ENCODE measurements around the gene TMTC2. TPM values are rescaled to one million over a fixed set of nuclear protein-coding genes. Genes with fewer than 3 reads are reported as not detected.

TMTC2 gene
- total RNA-seq, 4 donors from 2014 or later, result 11.5 to 44.1 (median 16.0) TPM

DNA sequence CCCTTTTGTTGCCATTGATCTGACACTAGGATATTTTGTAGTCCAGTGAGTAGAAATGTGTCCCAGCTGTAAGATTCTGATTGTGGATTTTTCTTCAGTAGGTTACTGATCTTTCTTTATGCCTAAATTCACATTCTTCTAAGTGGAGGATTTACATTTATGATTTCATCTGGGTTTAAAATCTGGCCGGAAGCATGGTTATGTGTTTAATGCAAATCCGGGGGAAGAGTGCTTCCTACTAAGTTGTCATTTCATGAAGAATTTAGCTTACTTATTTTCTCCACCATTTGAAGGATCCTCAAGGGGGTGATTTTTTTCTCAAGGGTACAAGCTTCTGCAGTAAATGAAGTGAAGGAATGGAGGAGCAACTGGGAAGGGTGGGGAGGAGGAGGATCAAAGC is 96.7 kb downstream of the TMTC2 start:
- H3K36me3 ChIP-seq, result no peaks in the 10 kb centered on the region
- no peaks in the 10 kb centered on the region for H3K4me1 ChIP-seq
- intact Hi-C loops (cut with DNase I; ENCODE audit: low total_unique reads), result no loop called here
- H3K27ac ChIP-seq, result no peak overlapping the region
- DNase-seq, result no peak
- H3K4me3 ChIP-seq, result no peak overlapping the region
- no peaks in the 10 kb centered on the region for H3K9me3 ChIP-seq
- H3K27me3 ChIP-seq, result no peaks in the 10 kb centered on the region
- TF ChIP-seq POLR2A (IDR thresholded peaks at IDR 0.05), result no peak
- TF ChIP-seq, protein P1, sequence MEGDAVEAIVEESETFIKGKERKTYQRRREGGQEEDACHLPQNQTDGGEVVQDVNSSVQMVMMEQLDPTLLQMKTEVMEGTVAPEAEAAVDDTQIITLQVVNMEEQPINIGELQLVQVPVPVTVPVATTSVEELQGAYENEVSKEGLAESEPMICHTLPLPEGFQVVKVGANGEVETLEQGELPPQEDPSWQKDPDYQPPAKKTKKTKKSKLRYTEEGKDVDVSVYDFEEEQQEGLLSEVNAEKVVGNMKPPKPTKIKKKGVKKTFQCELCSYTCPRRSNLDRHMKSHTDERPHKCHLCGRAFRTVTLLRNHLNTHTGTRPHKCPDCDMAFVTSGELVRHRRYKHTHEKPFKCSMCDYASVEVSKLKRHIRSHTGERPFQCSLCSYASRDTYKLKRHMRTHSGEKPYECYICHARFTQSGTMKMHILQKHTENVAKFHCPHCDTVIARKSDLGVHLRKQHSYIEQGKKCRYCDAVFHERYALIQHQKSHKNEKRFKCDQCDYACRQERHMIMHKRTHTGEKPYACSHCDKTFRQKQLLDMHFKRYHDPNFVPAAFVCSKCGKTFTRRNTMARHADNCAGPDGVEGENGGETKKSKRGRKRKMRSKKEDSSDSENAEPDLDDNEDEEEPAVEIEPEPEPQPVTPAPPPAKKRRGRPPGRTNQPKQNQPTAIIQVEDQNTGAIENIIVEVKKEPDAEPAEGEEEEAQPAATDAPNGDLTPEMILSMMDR (IDR thresholded peaks at IDR 0.05), result no peak

DNA sequence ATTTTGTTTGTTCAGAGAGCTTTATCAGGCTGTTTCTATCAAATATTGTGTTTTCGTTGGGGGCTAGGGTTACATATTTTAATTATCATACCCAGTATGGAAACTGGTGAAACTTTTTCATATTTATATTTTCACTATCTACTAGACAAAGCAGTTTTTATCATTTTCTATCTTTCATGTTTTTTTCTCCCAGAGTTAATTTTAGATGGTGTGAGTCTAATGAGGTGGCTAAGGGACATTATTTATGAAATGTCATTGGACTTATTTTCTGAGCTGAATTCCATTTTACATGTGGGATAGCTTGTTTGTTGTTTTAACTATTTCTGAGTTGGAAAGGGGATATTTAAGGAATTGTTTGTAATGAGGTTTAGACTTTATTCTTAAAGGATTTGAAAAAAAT is 100.3 kb downstream of the TMTC2 start:
- intact Hi-C loops (cut with DNase I; ENCODE audit: low total_unique reads), result no loop called here
- no peaks in the 10 kb centered on the region for H3K4me1 ChIP-seq
- no peaks in the 10 kb centered on the region for H3K36me3 ChIP-seq
- no peaks in the 10 kb centered on the region for H3K27me3 ChIP-seq
- TF ChIP-seq, protein P1 (IDR thresholded peaks at IDR 0.05), result no peak
- TF ChIP-seq POLR2A (IDR thresholded peaks at IDR 0.05), result no peak
- H3K4me3 ChIP-seq, result no peak overlapping the region
- H3K9me3 ChIP-seq, result peaks cover 0 to 5% of the 10 kb centered on the region in 2 donors
- H3K27ac ChIP-seq, result no peak overlapping the region
- DNase-seq, result no peak

DNA sequence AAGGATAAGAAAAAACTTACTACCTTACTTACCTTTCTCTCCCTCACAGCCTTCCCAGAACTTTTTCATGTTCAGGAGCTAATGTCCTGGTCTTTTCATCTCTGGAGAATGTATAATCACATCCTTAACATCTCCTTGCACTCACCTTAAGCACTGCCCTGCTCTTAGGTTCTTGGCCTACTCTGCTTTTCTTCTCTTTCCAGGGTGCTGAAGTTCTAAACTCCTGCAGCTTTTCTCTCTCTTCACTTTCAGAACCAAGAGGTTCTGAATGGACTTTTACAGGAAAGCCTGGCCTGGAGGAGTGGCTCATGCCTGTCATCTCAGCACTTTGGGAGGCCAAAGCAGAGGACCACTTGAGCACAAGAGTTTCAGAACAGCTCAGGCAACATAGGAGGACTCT is 101.9 kb downstream of the TMTC2 start:
- Histone ChIP-seq H3K27ac (no peak overlapping the region), H3K4me1 (no peaks in the 10 kb centered on the region), H3K27me3 (no peaks in the 10 kb centered on the region), H3K4me3 (no peak overlapping the region), H3K9me3 (peaks cover 0 to 5% of the 10 kb centered on the region in 2 donors), H3K36me3 (no peaks in the 10 kb centered on the region)
- no peak for DNase-seq
- TF ChIP-seq, protein P1 (IDR thresholded peaks at IDR 0.05), result no peak
- TF ChIP-seq POLR2A (IDR thresholded peaks at IDR 0.05), result no peak
- intact Hi-C loops (cut with DNase I; ENCODE audit: low total_unique reads), result no loop called here

DNA sequence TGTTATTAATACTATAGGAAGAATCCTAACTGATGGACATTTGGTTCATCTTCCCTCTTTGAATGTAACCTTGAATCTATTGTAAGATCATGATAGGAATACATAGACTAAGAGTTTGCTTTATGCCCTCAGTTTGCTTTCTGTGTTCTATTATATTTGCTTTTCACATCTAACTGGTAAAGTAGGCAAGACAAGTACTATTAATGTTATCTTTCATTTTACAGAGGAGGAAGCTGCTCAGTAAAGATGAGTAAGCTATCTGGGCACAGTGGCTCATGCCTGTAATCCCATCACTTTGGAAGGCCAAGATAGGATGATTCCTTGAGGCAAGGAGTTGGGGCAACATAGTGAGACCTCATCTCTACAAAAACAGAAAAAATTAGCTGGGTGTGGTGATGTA is 103.0 kb downstream of the TMTC2 start:
- Histone ChIP-seq H3K4me1 (no peaks in the 10 kb centered on the region), H3K4me3 (no peak overlapping the region), H3K9me3 (peaks cover 0 to 5% of the 10 kb centered on the region in 2 donors), H3K27ac (no peak overlapping the region), H3K36me3 (no peaks in the 10 kb centered on the region), H3K27me3 (no peaks in the 10 kb centered on the region)
- intact Hi-C loops (cut with DNase I; ENCODE audit: low total_unique reads), result no loop called here
- DNase-seq, result no peak
- no peak for TF ChIP-seq POLR2A (IDR thresholded peaks at IDR 0.05)
- TF ChIP-seq, protein P1 (IDR thresholded peaks at IDR 0.05), result no peak

DNA sequence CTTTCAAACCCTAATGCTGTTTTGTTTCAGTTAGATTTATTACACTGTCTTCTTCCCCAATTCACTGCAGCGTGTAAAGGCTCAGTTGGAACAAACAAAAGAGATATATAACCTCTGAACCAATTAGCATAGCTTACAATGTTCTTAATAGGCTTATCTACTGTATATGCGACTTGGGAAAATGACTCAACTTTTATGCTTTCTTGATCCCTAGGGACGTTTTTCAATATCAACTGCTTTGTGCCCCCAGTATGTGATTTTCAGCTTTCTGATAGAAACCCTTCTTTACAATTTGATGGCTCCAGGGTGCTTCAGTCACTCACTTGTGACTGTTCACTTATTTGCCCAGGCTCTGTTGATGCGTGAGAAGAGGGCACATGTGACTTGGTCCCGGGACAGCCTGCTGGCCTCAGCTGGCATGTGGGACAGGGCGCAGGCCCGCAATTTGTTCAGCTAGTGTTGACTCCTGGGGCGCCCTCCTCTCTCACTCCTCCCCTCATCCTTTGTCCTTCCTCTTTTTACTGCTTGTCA is 107.1 kb downstream of the TMTC2 start:
- no peaks in the 10 kb centered on the region for H3K27me3 ChIP-seq
- TF ChIP-seq, protein P1 (IDR thresholded peaks at IDR 0.05), result no peak
- no peak for TF ChIP-seq POLR2A (IDR thresholded peaks at IDR 0.05)
- DNase-seq, result no peak
- H3K36me3 ChIP-seq, result no peaks in the 10 kb centered on the region
- H3K4me3 ChIP-seq, result no peak overlapping the region
- intact Hi-C loops (cut with DNase I; ENCODE audit: low total_unique reads), result no loop called here
- H3K4me1 ChIP-seq, result no peaks in the 10 kb centered on the region
- peaks cover 0 to 5% of the 10 kb centered on the region in 2 donors for H3K9me3 ChIP-seq
- H3K27ac ChIP-seq, result no peak overlapping the region
